ENCODE data around the gene DUS2. TPM values are rescaled to one million over a fixed set of nuclear protein-coding genes. Genes with fewer than 3 reads are reported as not detected.

DUS2 gene
- total and polyA plus RNA-seq, 7 donors: 3.4 to 15.1 (median 9.5) TPM

- TF ChIP-seq CTCF (IDR thresholded peaks at IDR 0.05): no peak
- DNase-seq (peak; percentile 80 to 93), ATAC-seq (peak; percentile 72 to 83 (median 76))
- Histone ChIP-seq H3K36me3 (ENCODE audit: insufficient read depth in 1 of 2, low read depth in 1 of 2) (peaks cover 0 to 17% of the 10 kb centered on the region in 2 donors), H3K9me3 (no peaks in the 10 kb centered on the region), H3K4me3 (peak overlapping the region; percentile 7), H3K27ac (peak overlapping the region; percentile 81), H3K27me3 (ENCODE audit: insufficient read depth in 3 of 3, low read length in 2 of 3) (no peaks in the 10 kb centered on the region), H3K4me1 (peaks cover 73% of the 10 kb centered on the region)
- intact Hi-C loops (cut with DNase I): loop anchor here (5.0 to 10.0 kb wide), 2 partner anchors 158 to 245 kb away; partner anchors contain the start of genes PRMT7 (in 1 of the 2) and SLC7A6OS (in 1 of the 2)
- 35 to 52% (median 36%) methylated on average over 7 of the region's 7 CpGs for WGBS, 3 donors
Measured at GRCh38 chr16:68069511-68070248, 46.6 kb downstream of the DUS2 start.

GRCh38 chr16:68070249-68070730 lies 47.2 kb downstream of the DUS2 start:
- no peaks in the 10 kb centered on the region for H3K27me3 ChIP-seq (ENCODE audit: insufficient read depth in 3 of 3, low read length in 2 of 3)
- no peaks in the 10 kb centered on the region for H3K9me3 ChIP-seq
- H3K36me3 ChIP-seq (ENCODE audit: insufficient read depth in 1 of 2, low read depth in 1 of 2): peaks cover 0 to 19% of the 10 kb centered on the region in 2 donors
- 62 to 79% (median 70%) methylated on average over 2 of the region's 2 CpGs for WGBS, 3 donors
- H3K27ac ChIP-seq: peak overlapping the region; percentile 81
- DNase-seq: no peak
- intact Hi-C loops (cut with DNase I): loop anchor here (5.0 to 10.0 kb wide), 2 partner anchors 157 to 245 kb away; partner anchors contain the start of genes PRMT7 (in 1 of the 2) and SLC7A6OS (in 1 of the 2)
- peaks cover 70% of the 10 kb centered on the region for H3K4me1 ChIP-seq
- no peak for TF ChIP-seq CTCF (IDR thresholded peaks at IDR 0.05)
- no peak for ATAC-seq
- no peak overlapping the region for H3K4me3 ChIP-seq

- Histone ChIP-seq H3K4me3 (no peak overlapping the region), H3K36me3 (ENCODE audit: insufficient read depth in 1 of 2, low read depth in 1 of 2) (peaks cover 0 to 20% of the 10 kb centered on the region in 2 donors), H3K9me3 (no peaks in the 10 kb centered on the region), H3K4me1 (peaks cover 71% of the 10 kb centered on the region), H3K27me3 (ENCODE audit: insufficient read depth in 3 of 3, low read length in 2 of 3) (no peaks in the 10 kb centered on the region), H3K27ac (peak overlapping the region; percentile 81)
- intact Hi-C loops (cut with DNase I): loop anchor here (5.0 to 10.0 kb wide), 2 partner anchors 156 to 244 kb away; partner anchors contain the start of genes PRMT7 (in 1 of the 2) and SLC7A6OS (in 1 of the 2)
- DNase-seq (no peak), ATAC-seq (no peak)
- 89 to 96% (median 92%) methylated on average over 14 of the region's 14 CpGs for WGBS, 3 donors
- no peak for TF ChIP-seq CTCF (IDR thresholded peaks at IDR 0.05)
Measured at GRCh38 chr16:68070806-68071517, 47.9 kb downstream of the DUS2 start.

- Histone ChIP-seq H3K27me3 (ENCODE audit: insufficient read depth in 3 of 3, low read length in 2 of 3) (no peaks in the 10 kb centered on the region), H3K4me3 (no peak overlapping the region), H3K4me1 (peaks cover 72% of the 10 kb centered on the region), H3K9me3 (no peaks in the 10 kb centered on the region), H3K27ac (peak overlapping the region; percentile 81), H3K36me3 (ENCODE audit: insufficient read depth in 1 of 2, low read depth in 1 of 2) (peaks cover 0 to 26% of the 10 kb centered on the region in 2 donors)
- no peak for TF ChIP-seq CTCF (IDR thresholded peaks at IDR 0.05)
- intact Hi-C loops (cut with DNase I): loop anchor here (5.0 to 10.0 kb wide), 2 partner anchors 156 to 243 kb away; partner anchors contain the start of genes PRMT7 (in 1 of the 2) and SLC7A6OS (in 1 of the 2)
- ATAC-seq (no peak), DNase-seq (no peak)
- 89 to 97% (median 95%) methylated on average over 1 of the region's 1 CpG for WGBS, 3 donors
Measured at GRCh38 chr16:68071518-68071901, 48.4 kb downstream of the DUS2 start.

All from psoas muscle (tissue), 8 donors.